Adipocyte (in vitro differentiated cells): ENCODE measurements around the gene PPP2R5E.
A peak's percentile ranks its signal among the peaks of the same experiment; 100 is the strongest.
"Not testable (repeated sequence)": the region's sequence is repeated elsewhere in the genome, so short reads cannot be mapped to it uniquely, and the experiment has no call there.

Experiments used
- DNase-seq: peaks from one replicate; pipeline ENCODE4 v3.0.0-alpha.2; 2015; ENCODE audit warnings: low read depth
- H3K27me3 ChIP-seq: replicated peaks from 2 replicates; pipeline ENCODE4 v1.7.0; 2013; ENCODE audit warnings: mild to moderate bottlenecking, low read length, moderate library complexity; ENCODE audit not compliant: control insufficient read depth, insufficient read depth
- H3K36me3 ChIP-seq: 2 replicates; pipeline ENCODE4 v1.7.0; 2013; ENCODE audit warnings: low read length, mild to moderate bottlenecking, moderate library complexity; ENCODE audit not compliant: control insufficient read depth, insufficient read depth, severe bottlenecking
- H3K4me1 ChIP-seq: 2 replicates; pipeline ENCODE4 v1.7.0; 2013; ENCODE audit warnings: mild to moderate bottlenecking, low read length, moderate library complexity; ENCODE audit not compliant: control insufficient read depth, insufficient read depth
- H3K4me3 ChIP-seq: 2 replicates; pipeline ENCODE4 v1.7.0; 2013; ENCODE audit warnings: mild to moderate bottlenecking, low read length, moderate library complexity
- H3K9ac ChIP-seq: 2 replicates; pipeline ENCODE4 v1.7.0; 2013; ENCODE audit warnings: mild to moderate bottlenecking, low read length, moderate library complexity
- H3K9me3 ChIP-seq: 2 replicates; pipeline ENCODE4 v1.7.0; 2013; ENCODE audit warnings: mild to moderate bottlenecking, low read length, moderate library complexity; ENCODE audit not compliant: control insufficient read depth

PPP2R5E gene

GRCh38 chr14:63543000-63543825 is at the start of gene PPP2R5E:
Gene PPP2R5E (minus strand): TSS chr14:63543377. CDS start chr14:63539685, 3,692 bp downstream.
- Histone ChIP-seq H3K4me3 (peak within 1 kb of the TSS; percentile 100), H3K4me1 (peaks cover 23% of the 10 kb centered on the region), H3K9me3 (no peaks in the 10 kb centered on the region), H3K9ac (peak within 1 kb of the TSS; percentile 98), H3K36me3 (peaks cover 17% of the 10 kb centered on the region), H3K27me3 (no peaks in the 10 kb centered on the region)
- DNase-seq = peak; percentile 99

DNA sequence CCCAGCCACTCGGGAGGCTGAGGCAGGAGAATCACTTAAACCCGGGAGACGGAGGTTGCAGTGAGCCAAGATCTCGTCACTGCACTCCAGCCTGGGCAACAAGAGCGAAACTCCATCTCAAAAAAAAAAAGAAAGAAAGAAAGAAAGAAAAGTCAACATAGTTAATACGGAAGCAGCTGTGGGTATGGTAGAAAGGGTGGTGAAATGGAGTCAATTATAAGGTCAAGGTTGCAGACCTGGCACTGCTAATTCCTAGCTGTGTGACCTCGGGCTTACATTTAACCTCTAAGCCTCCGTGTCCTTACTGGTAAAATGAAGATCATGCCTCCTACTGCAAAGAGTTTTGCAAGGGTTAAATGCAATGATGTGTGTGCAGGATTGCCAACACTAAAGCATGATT is 39.9 kb upstream of the PPP2R5E start:
- H3K9ac ChIP-seq, H3K36me3 ChIP-seq, H3K4me3 ChIP-seq, H3K27me3 ChIP-seq, DNase-seq, H3K9me3 ChIP-seq, H3K4me1 ChIP-seq: not testable (repeated sequence)

DNA sequence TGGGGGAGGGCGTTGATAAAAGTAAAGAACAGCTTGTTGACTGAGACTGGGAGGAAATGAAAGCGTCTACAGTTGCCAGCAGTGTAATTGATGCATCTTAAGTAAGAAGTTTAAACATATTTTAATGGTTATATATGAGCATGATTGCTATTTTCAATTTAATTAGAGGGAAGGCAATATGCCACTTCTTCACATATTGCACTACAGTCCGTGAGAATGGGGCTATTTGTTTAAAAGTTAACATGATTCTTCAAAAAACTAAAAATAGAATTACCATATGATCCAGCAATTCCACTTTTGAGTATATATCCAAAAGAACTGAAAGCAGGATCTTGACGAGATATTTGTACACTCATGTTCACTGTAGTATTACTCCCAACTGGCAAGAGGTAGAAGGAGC is 38.3 kb upstream of the PPP2R5E start:
- Histone ChIP-seq H3K27me3 (no peaks in the 10 kb centered on the region), H3K4me1 (no peaks in the 10 kb centered on the region), H3K4me3 (no peak overlapping the region), H3K9ac (no peak overlapping the region), H3K36me3 (no peaks in the 10 kb centered on the region), H3K9me3 (no peaks in the 10 kb centered on the region)
- DNase-seq = no peak

DNA sequence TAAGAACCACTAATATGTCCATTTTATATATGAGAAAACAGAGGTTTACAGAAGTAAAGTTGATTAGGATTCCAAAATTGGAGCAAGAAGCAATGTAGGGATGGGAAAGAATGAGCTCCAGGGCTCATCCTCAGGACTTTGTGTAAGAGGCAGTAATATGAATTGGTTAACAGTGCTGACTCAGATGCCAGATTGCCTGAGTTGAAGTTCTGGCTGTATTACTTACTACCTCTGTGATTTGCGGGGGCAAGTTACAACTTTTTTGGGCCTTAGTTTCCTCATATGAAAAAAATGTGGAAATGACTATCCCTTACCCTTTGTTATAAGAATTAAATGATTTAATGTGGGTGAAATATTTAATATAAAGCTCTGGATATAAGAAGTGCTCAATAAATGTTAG is 35.1 kb upstream of the PPP2R5E start:
- H3K4me1 ChIP-seq = no peaks in the 10 kb centered on the region
- H3K27me3 ChIP-seq = no peaks in the 10 kb centered on the region
- no peak overlapping the region for H3K9ac ChIP-seq
- no peaks in the 10 kb centered on the region for H3K36me3 ChIP-seq
- no peak overlapping the region for H3K4me3 ChIP-seq
- DNase-seq = peak; percentile 8
- no peaks in the 10 kb centered on the region for H3K9me3 ChIP-seq

DNA sequence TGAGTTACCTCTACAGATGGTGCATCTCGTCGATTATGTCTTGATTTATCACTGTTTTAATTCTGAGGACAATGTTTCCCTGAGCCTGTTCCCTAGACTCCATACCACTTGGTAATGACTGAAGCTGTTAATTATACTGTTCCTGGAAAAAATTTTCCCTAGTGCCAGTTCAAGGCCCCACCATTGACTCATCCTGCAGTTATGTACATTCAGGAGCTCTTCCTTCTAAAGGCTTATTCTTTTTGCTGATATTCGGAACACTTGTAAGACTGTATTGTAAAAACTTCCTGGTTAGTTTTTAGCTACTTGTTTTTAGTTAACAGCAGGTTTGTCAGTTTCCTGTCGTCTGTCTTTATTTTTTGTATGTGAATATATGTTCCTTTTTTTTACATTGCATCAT is 30.4 kb upstream of the PPP2R5E start:
- peak; percentile 21 for DNase-seq
- Histone ChIP-seq H3K36me3 (no peaks in the 10 kb centered on the region), H3K9me3 (no peaks in the 10 kb centered on the region)

GRCh38 chr14:63565448-63565847 is 22.3 kb upstream of the PPP2R5E start:
- no peaks in the 10 kb centered on the region for H3K36me3 ChIP-seq
- H3K4me1 ChIP-seq = peaks cover 5% of the 10 kb centered on the region
- no peak for DNase-seq
- no peak overlapping the region for H3K4me3 ChIP-seq
- H3K9ac ChIP-seq = no peak overlapping the region
- no peaks in the 10 kb centered on the region for H3K27me3 ChIP-seq
- H3K9me3 ChIP-seq = no peaks in the 10 kb centered on the region

More for the DNA sequence above, 30.4 kb upstream of the PPP2R5E start:
- Histone ChIP-seq H3K9ac (no peak overlapping the region), H3K4me3 (no peak overlapping the region), H3K27me3 (peaks cover 4% of the 10 kb centered on the region), H3K4me1 (no peaks in the 10 kb centered on the region)

DNA sequence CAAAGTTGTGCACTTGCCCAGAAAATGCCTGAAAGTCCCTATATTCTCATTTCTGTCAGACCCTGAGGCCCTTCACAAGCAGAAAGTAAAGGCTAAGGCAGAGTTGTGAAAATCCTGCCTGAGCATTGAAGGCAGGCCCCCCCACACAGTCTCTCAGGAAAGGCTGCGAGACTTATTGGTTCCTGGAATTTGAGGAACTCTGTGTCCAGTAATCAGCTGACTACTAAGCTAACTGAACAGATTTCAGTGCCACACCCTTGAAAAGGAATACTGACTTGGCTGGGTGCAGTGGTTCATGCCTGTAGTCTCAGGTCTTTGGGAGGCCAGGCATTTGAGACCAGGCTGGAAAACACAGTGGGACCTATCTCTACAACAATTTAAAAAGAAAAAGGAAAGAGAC is 21.1 kb upstream of the PPP2R5E start:
- Histone ChIP-seq H3K4me1 (peaks cover 5% of the 10 kb centered on the region), H3K27me3 (no peaks in the 10 kb centered on the region), H3K9me3 (no peaks in the 10 kb centered on the region), H3K4me3 (no peak overlapping the region), H3K9ac (no peak overlapping the region), H3K36me3 (no peaks in the 10 kb centered on the region)
- peak; percentile 68 for DNase-seq

GRCh38 chr14:63563370-63564026 is 20.3 kb upstream of the PPP2R5E start:
- DNase-seq = peak; percentile 65
- Histone ChIP-seq H3K36me3 (no peaks in the 10 kb centered on the region), H3K9ac (no peak overlapping the region), H3K4me1 (peaks cover 5% of the 10 kb centered on the region), H3K27me3 (no peaks in the 10 kb centered on the region), H3K4me3 (no peak overlapping the region), H3K9me3 (no peaks in the 10 kb centered on the region)

- Histone ChIP-seq H3K27me3 (no peaks in the 10 kb centered on the region), H3K9ac (no peak overlapping the region)
Observed at GRCh38 chr14:63562405-63562804, 19.2 kb upstream of the PPP2R5E start.

DNA sequence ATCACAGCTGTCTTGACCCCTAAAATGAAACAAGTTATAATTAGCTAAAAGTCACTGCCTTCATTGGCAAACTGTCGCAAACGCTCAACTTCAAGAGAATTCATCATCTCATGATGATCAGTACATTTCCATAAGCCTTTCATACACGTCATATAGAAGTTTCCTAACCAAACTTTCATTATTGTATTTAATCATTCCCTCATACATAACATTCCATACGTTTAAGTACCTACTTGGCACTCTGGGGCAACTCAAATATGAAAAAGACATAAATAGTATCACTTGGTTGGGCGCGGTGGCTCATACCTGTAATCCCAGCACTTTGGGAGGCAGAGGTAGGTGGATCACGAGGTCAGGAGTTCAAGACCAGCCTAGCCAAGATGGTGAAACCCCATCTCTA is 12.4 kb upstream of the PPP2R5E start:
- Histone ChIP-seq H3K9ac (no peak overlapping the region), H3K4me3 (no peak overlapping the region), H3K9me3 (no peaks in the 10 kb centered on the region), H3K27me3 (no peaks in the 10 kb centered on the region), H3K36me3 (no peaks in the 10 kb centered on the region), H3K4me1 (peaks cover 7% of the 10 kb centered on the region)
- DNase-seq = no peak

More at GRCh38 chr14:63562405-63562804, 19.2 kb upstream of the PPP2R5E start:
- Histone ChIP-seq H3K36me3 (no peaks in the 10 kb centered on the region), H3K4me1 (peaks cover 5% of the 10 kb centered on the region), H3K4me3 (no peak overlapping the region), H3K9me3 (no peaks in the 10 kb centered on the region)
- DNase-seq = no peak

DNA sequence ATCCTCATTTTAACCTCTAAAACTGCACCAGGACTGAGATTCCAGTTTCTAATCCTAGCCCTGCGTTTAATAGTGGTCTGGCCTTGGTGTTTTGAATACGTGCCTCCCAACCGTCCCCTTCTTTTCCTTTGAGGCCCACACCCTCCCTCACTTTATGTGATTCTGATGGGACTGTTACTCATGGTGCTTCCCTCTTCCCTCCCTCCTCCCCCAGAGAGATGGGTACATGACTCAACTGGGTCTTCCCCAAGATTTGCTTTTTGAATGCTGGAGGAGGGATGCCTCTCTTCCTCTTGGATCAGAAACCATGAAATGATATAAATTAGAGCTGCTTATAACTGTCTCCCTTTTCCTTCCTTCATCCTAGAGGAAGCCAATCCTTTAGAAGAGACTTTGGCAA is 8.2 kb upstream of the PPP2R5E start:
- no peaks in the 10 kb centered on the region for H3K36me3 ChIP-seq
- no peak overlapping the region for H3K9ac ChIP-seq
- peak; percentile 18 for DNase-seq
- peaks cover 7% of the 10 kb centered on the region for H3K4me1 ChIP-seq
- no peak overlapping the region for H3K4me3 ChIP-seq
- no peaks in the 10 kb centered on the region for H3K9me3 ChIP-seq
- no peaks in the 10 kb centered on the region for H3K27me3 ChIP-seq
